GM23248 (cell line): ENCODE measurements around the gene SDF2L1.

Experiments used
- EZH2 ChIP-seq: fragments of 200-600 bp; sonication (generic); IDR thresholded peaks from 2 replicates; pipeline ENCODE4 v1.6.1; 2018; ENCODE audit warnings: antibody characterized with exemption, mild to moderate bottlenecking; ENCODE audit not compliant: insufficient read depth, poor library complexity, severe bottlenecking
- EZH2phosphoT487 ChIP-seq: fragments of 200-600 bp; sonication (generic); IDR thresholded peaks from 2 replicates; pipeline ENCODE4 v1.6.1; 2018; ENCODE audit warnings: antibody characterized with exemption, moderate library complexity, mild to moderate bottlenecking, low read depth; ENCODE audit not compliant: insufficient read depth

GRCh38 chr22:21593406-21594232 is 48.5 kb upstream of the SDF2L1 start:
- TF ChIP-seq EZH2, result no peak
- TF ChIP-seq EZH2phosphoT487, result no peak
